ENCODE data around the gene SPEF1. TPM values are rescaled to one million over a fixed set of nuclear protein-coding genes. Genes with fewer than 3 reads are reported as not detected.

SPEF1 gene
- total RNA-seq, 3 donors from 2014 or later: 0.18 TPM; not detected in 2

DNA sequence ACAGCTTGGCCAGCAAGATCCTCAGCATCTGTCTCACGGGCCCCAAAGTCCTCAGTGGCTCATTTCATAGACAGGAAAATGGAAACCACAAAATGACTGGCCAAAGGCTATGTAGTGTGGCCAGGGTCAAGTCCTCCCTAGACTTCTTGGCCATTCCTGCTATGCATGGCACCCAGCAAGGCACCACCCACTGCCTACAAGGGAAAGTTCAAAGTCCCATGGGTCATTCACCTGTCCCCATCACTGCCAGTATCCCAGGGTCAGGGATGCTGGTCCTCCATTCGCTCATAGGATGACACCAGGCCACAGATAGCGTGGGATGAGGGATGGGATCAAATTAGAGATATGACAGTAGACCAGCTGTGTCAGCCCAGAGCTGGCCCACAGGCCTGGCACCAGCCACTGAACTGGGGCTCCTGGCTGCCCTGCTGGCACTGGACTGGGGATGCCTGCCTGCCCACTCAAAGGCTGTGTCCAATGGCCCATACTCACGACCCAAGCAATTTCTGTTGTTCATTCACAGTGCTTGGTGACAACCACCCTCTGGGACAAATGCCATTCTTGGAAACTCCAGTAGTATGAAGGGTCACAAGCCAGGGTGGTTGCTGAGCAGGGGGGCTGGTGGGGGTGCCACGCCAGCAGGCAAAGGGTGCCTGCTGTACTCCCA is 25.3 kb downstream of the SPEF1 start:
- ATAC-seq: no peak
- Mint-ChIP-seq H3K4me3 (no peak overlapping the region), H3K27me3 (ENCODE audit: low read depth) (no peaks in the 10 kb centered on the region), H3K4me1 (ENCODE audit: low read depth) (peaks cover 10% of the 10 kb centered on the region), H3K9me3 (no peaks in the 10 kb centered on the region), H3K36me3 (ENCODE audit: insufficient read depth) (peaks cover 7% of the 10 kb centered on the region)
- no peak for DNase-seq

DNA sequence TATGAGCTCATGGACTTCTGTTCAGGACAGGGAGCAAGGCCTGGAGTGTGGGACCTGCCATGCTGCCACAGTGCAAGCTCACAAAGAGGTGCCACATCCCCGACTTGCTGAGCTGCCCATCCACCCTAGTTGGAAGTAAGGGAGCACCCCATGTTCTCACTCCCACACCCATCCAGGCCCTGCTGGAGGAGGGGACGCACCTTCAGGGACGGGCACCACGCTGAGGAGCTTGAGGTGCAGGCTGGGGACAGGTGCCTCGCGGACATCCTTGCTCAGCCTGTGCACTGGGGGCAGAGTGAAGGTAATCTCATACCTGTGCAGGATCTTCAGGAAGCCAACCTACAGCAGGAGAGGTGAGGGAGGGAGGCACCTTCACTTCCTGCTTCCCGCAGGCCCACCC is 26.0 kb downstream of the SPEF1 start:
- Mint-ChIP-seq H3K4me1 (ENCODE audit: low read depth) (peaks cover 11% of the 10 kb centered on the region), H3K36me3 (ENCODE audit: insufficient read depth) (peaks cover 7% of the 10 kb centered on the region), H3K9me3 (no peaks in the 10 kb centered on the region), H3K27me3 (ENCODE audit: low read depth) (no peaks in the 10 kb centered on the region), H3K4me3 (no peak overlapping the region)
- no peak for ATAC-seq
- DNase-seq: no peak

- H3K4me3 Mint-ChIP-seq: peak overlapping the region; percentile 24
- ATAC-seq (no peak), DNase-seq (no peak)
- no peaks in the 10 kb centered on the region for H3K27me3 Mint-ChIP-seq (ENCODE audit: low read depth)
- H3K4me1 Mint-ChIP-seq (ENCODE audit: low read depth): peaks cover 11% of the 10 kb centered on the region
- H3K9me3 Mint-ChIP-seq: no peaks in the 10 kb centered on the region
- peaks cover 7% of the 10 kb centered on the region for H3K36me3 Mint-ChIP-seq (ENCODE audit: insufficient read depth)
These were observed 27.0 kb downstream of the SPEF1 start for GRCh38 chr20:3754276-3754630.

DNA sequence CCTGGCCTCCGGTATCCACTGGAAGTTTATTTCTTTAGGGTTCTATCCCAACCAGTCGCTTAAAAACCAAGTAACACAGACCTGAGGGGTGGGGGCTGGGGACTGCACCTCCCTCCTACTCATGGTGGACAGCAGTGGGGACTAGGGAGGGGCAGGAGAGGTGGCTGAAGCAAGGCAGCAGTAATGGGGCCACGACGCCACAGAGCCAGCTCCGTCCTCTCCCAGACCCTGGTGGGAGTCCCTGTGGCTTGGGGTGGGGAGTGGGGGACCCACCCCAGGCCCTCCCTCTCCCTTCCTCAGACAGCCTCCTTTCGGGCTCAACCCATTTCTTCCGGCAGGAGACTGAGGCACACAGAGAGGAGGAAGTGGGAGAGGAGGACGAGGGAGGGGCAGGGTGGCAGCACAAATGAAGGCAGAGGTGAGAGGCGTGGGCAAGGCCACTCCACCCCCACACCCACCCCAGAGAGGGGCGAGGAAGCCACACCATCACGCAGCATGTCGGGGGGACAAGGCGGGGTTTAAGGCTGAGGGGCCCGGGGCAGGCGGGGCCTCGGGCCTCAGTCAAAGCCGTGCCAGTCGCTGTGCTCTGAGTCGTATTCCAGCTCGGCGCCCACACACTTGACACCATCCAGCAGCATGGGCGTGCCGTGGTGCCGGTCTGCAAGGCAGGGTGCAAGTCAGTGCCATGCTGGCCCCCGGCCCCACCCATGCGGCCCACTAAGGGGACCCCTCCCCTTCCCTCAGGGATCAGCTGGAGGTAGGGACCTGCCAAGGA is 27.6 kb downstream of the SPEF1 start:
- DNase-seq: no peak
- H3K36me3 Mint-ChIP-seq (ENCODE audit: insufficient read depth): peaks cover 7% of the 10 kb centered on the region
- H3K9me3 Mint-ChIP-seq: no peaks in the 10 kb centered on the region
- no peak for ATAC-seq
- no peak overlapping the region for H3K4me3 Mint-ChIP-seq
- peaks cover 11% of the 10 kb centered on the region for H3K4me1 Mint-ChIP-seq (ENCODE audit: low read depth)
- no peaks in the 10 kb centered on the region for H3K27me3 Mint-ChIP-seq (ENCODE audit: low read depth)

- Mint-ChIP-seq H3K4me3 (no peak overlapping the region), H3K27me3 (ENCODE audit: low read depth) (no peaks in the 10 kb centered on the region), H3K36me3 (ENCODE audit: insufficient read depth) (peaks cover 3% of the 10 kb centered on the region), H3K9me3 (no peaks in the 10 kb centered on the region), H3K4me1 (ENCODE audit: low read depth) (peaks cover 11% of the 10 kb centered on the region)
- ATAC-seq: peak; percentile 47 to 55
- peak; percentile 50 for DNase-seq
These were observed 28.1 kb downstream of the SPEF1 start for GRCh38 chr20:3753098-3753497.

GRCh38 chr20:3752386-3752759 is 28.9 kb downstream of the SPEF1 start:
- Mint-ChIP-seq H3K9me3 (no peaks in the 10 kb centered on the region), H3K36me3 (ENCODE audit: insufficient read depth) (peaks cover 1% of the 10 kb centered on the region), H3K4me3 (peak overlapping the region; percentile 65), H3K4me1 (ENCODE audit: low read depth) (peaks cover 11% of the 10 kb centered on the region), H3K27me3 (ENCODE audit: low read depth) (peaks cover under 1% of the 10 kb centered on the region)
- DNase-seq (no peak), ATAC-seq (no peak)

GRCh38 chr20:3751675-3752385 is 29.4 kb downstream of the SPEF1 start:
- DNase-seq (peak; percentile 26), ATAC-seq (peak; percentile 57)
- peak overlapping the region; percentile 65 for H3K4me3 Mint-ChIP-seq
- H3K9me3 Mint-ChIP-seq: no peaks in the 10 kb centered on the region
- no peaks in the 10 kb centered on the region for H3K36me3 Mint-ChIP-seq (ENCODE audit: insufficient read depth)
- peaks cover 4% of the 10 kb centered on the region for H3K27me3 Mint-ChIP-seq (ENCODE audit: low read depth)
- peaks cover 11% of the 10 kb centered on the region for H3K4me1 Mint-ChIP-seq (ENCODE audit: low read depth)

DNA sequence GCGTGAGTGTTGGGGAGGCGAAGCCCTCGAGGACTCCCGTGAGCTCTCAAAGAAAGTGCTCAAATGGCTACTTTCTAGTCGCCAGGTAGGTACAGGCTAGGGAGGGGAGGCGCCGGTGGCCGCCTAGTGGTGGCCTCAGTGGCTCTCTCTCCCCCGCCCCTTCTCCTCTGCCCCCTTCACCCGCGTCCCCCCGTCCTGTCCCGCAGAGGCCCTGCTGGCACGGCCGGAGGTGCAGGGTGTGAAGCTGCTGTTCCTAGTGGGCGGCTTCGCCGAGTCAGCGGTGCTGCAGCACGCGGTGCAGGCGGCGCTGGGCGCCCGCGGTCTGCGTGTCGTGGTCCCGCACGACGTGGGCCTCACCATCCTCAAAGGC is 30.0 kb downstream of the SPEF1 start:
- Mint-ChIP-seq H3K27me3 (ENCODE audit: low read depth) (peaks cover 9% of the 10 kb centered on the region), H3K4me3 (no peak overlapping the region), H3K4me1 (ENCODE audit: low read depth) (peaks cover 11% of the 10 kb centered on the region), H3K9me3 (no peaks in the 10 kb centered on the region), H3K36me3 (ENCODE audit: insufficient read depth) (no peaks in the 10 kb centered on the region)
- no peak for DNase-seq
- ATAC-seq: no peak

- Mint-ChIP-seq H3K4me1 (ENCODE audit: low read depth) (peaks cover 13% of the 10 kb centered on the region), H3K36me3 (ENCODE audit: insufficient read depth) (no peaks in the 10 kb centered on the region), H3K9me3 (no peaks in the 10 kb centered on the region), H3K4me3 (no peak overlapping the region), H3K27me3 (ENCODE audit: low read depth) (peaks cover 14% of the 10 kb centered on the region)
- ATAC-seq (peak; percentile 33 to 41), DNase-seq (no peak)
These were observed 31.3 kb downstream of the SPEF1 start for GRCh38 chr20:3749689-3750531.

DNA sequence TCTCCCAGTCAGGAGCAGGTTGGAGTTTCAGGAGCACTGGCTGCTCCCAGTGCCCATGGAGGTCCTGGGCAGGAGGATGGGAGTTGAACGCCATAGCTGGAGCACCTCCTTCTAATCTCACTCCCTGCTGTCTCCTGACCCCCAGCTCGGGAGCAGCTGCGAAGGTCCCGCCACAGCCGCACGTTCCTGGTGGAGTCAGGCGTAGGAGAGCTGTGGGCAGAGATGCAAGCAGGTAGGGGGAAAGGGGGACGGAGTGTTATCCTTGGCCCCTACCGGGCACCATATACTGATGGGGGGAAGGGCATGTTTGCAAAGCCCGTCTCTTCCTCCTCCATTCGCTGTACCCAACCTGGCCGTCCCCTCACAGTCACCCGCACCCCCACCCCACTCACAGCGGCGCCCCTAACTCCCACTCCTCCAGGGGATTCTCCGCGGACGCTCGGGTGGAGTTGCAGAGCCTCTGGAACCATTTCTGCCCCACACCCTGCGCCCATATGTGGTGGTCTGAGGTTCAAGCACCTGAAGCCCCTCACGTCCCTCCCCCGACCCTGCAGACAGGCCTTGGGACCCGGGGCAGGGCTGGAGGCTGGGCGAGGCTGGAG is 32.1 kb downstream of the SPEF1 start:
- no peak for ATAC-seq
- Mint-ChIP-seq H3K36me3 (ENCODE audit: insufficient read depth) (no peaks in the 10 kb centered on the region), H3K4me1 (ENCODE audit: low read depth) (peaks cover 21% of the 10 kb centered on the region), H3K9me3 (no peaks in the 10 kb centered on the region), H3K27me3 (ENCODE audit: low read depth) (peaks cover 19% of the 10 kb centered on the region), H3K4me3 (no peak overlapping the region)
- DNase-seq: no peak

- ATAC-seq (no peak), DNase-seq (no peak)
- Mint-ChIP-seq H3K27me3 (ENCODE audit: low read depth) (peaks cover 19% of the 10 kb centered on the region), H3K36me3 (ENCODE audit: insufficient read depth) (no peaks in the 10 kb centered on the region), H3K4me1 (ENCODE audit: low read depth) (peaks cover 21% of the 10 kb centered on the region), H3K4me3 (no peak overlapping the region), H3K9me3 (no peaks in the 10 kb centered on the region)
These were observed 33.2 kb downstream of the SPEF1 start for GRCh38 chr20:3748073-3748472.

- ATAC-seq (no peak), DNase-seq (no peak)
- H3K4me3 Mint-ChIP-seq: no peak overlapping the region
- H3K36me3 Mint-ChIP-seq (ENCODE audit: insufficient read depth): no peaks in the 10 kb centered on the region
- H3K4me1 Mint-ChIP-seq (ENCODE audit: low read depth): peaks cover 17% of the 10 kb centered on the region
- H3K9me3 Mint-ChIP-seq: no peaks in the 10 kb centered on the region
- H3K27me3 Mint-ChIP-seq (ENCODE audit: low read depth): peaks cover 19% of the 10 kb centered on the region
These were observed 33.8 kb downstream of the SPEF1 start for GRCh38 chr20:3747471-3747870.

DNA sequence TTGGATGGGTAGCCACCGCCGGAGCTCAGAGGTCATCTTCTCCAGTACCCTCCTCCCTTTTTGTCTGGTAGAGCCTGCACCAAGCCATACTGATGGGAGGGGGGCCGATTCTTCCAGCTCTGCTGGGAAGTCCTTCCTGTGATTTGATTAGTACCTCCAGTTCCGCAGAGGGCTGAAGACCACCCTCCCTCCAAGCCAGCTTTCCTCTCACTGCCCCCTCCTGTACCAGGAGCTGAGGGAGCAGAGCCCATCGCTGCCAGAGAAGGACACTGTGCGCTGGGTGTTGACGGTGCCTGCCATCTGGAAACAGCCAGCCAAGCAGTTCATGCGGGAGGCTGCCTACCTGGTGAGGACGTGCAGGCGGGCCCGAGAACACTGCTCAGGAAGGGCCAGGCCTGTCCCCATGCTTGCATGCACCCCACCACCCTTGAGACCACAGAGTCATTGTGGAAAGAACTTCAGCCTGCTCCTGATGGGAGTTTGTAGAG is 35.5 kb downstream of the SPEF1 start:
- Mint-ChIP-seq H3K27me3 (ENCODE audit: low read depth) (peaks cover 19% of the 10 kb centered on the region), H3K4me3 (no peak overlapping the region), H3K36me3 (ENCODE audit: insufficient read depth) (no peaks in the 10 kb centered on the region), H3K4me1 (ENCODE audit: low read depth) (peaks cover 10% of the 10 kb centered on the region), H3K9me3 (no peaks in the 10 kb centered on the region)
- no peak for DNase-seq
- no peak for ATAC-seq

Measured in activated T-cell treated with anti-CD3 and anti-CD28 coated beads, Interleukin-2, amount 50 U/mL, for 4 hours (primary cell).